OCI-LY3 (cell line): ENCODE measurements around the gene NKD2.

Experiments
- CTCF ChIP-seq: fragments of 200-600, 300-600 bp; sonication (generic); IDR thresholded peaks from 2 replicates; pipeline ENCODE4 v1.5.1; 2014; ENCODE audit warnings: antibody characterized with exemption, low read length, low read depth
- EZH2phosphoT487 ChIP-seq: fragments of 200-600 bp; shearing (Covaris generic); IDR thresholded peaks from 2 replicates; pipeline ENCODE4 v1.6.1; 2018; ENCODE audit warnings: antibody characterized with exemption, mixed run types, low read depth

- no peak for TF ChIP-seq CTCF
- TF ChIP-seq EZH2phosphoT487, result no peak
These were observed 29.2 kb downstream of the NKD2 start for GRCh38 chr5:1037671-1038416.
